PFSK-1 (cell line): ENCODE data around the gene CXXC1.

Experiments
- FOXP2 ChIP-seq: optimal IDR thresholded peaks from 2 replicates; pipeline ENCODE3; 2011; ENCODE audit warnings: borderline replicate concordance, control low read depth, inconsistent platforms; ENCODE audit not compliant: insufficient read depth; ENCODE audit errors: extremely low read length, extremely low read depth
- POLR2AphosphoS5 ChIP-seq: IDR thresholded peaks from 2 replicates; pipeline ENCODE4 v1.6.1; 2012; ENCODE audit warnings: low read depth, mild to moderate bottlenecking, control low read depth, low read length, moderate library complexity
- REST ChIP-seq, 2 experiments: IDR thresholded peaks; 2 replicates each; pipeline versions ENCODE4 v1.6.1 to v1.8.0; 2011 to 2012; ENCODE audit warnings: low read depth in 2 of 2, low read length in 2 of 2, control low read depth in 1 of 2, inconsistent platforms in 1 of 2, mild to moderate bottlenecking in 1 of 2, moderate library complexity in 1 of 2; ENCODE audit not compliant: insufficient read depth in 1 of 2
- SIN3A ChIP-seq: IDR thresholded peaks from 2 replicates; pipeline ENCODE4 v1.6.1; 2012; ENCODE audit warnings: mild to moderate bottlenecking, low read length, moderate library complexity, borderline replicate concordance; ENCODE audit not compliant: insufficient read depth

DNA sequence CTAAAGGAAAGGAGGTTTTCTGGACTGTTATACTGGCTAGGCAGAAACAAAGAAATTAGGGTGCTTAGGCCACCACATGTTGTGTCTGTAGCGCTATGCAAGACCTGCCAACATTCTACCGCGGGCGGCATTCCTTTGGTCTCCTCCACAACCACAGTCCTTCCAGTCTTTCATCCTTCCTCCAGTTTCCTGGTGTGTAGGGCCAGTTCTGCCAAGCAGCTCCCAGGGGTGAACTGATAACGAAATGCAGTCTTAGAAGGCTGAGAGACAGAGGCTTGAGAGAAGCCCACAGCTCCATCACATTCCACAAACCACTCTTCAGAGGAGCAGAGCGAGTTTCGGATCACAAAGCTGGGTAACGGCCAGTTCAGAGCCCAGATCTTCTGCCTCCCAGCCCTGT lies 19.5 kb upstream of the CXXC1 start:
- TF ChIP-seq SIN3A (no peak), POLR2AphosphoS5 (no peak), REST (IDR thresholded peaks at IDR 0.05; ENCODE audit: insufficient read depth in 1 of 2, low read depth in 2 of 2, low read length in 2 of 2) (no peak), FOXP2 (no peak)
